ENCODE data around the gene NQO2. TPM values are rescaled to one million over a fixed set of nuclear protein-coding genes. Genes with fewer than 3 reads are reported as not detected.

Gene NQO2
- total RNA-seq, 4 donors from 2014 or later, result 37.2 to 89.7 (median 43.3) TPM

- no peak for TF ChIP-seq CTCF (IDR thresholded peaks at IDR 0.05; ENCODE audit: low read depth)
Observed at GRCh38 chr6:2992330-2992979, 7.2 kb upstream of the NQO2 start.

- no peak for TF ChIP-seq CTCF (IDR thresholded peaks at IDR 0.05; ENCODE audit: low read depth)
Observed at GRCh38 chr6:2993755-2994317, 5.9 kb upstream of the NQO2 start.

GRCh38 chr6:2998998-2999617 lies 586 bp upstream of the NQO2 start:
- TF ChIP-seq CTCF (IDR thresholded peaks at IDR 0.05; ENCODE audit: low read depth), result no peak

- TF ChIP-seq CTCF (IDR thresholded peaks at IDR 0.05; ENCODE audit: low read depth), result no peak
Observed at GRCh38 chr6:3001146-3001772, 1.6 kb downstream of the NQO2 start.

- TF ChIP-seq CTCF (IDR thresholded peaks at IDR 0.05; ENCODE audit: low read depth), result no peak
Observed at GRCh38 chr6:3001773-3002293, 2.1 kb downstream of the NQO2 start.

- no peak for TF ChIP-seq CTCF (IDR thresholded peaks at IDR 0.05; ENCODE audit: low read depth)
Observed at GRCh38 chr6:3005077-3005476, 5.4 kb downstream of the NQO2 start.

GRCh38 chr6:3005874-3006273 lies 6.2 kb downstream of the NQO2 start:
- no peak for TF ChIP-seq CTCF (IDR thresholded peaks at IDR 0.05; ENCODE audit: low read depth)
